Measurements from ENCODE around the gene SLC16A1. TPM values are rescaled to one million over a fixed set of nuclear protein-coding genes. Genes with fewer than 3 reads are reported as not detected.

SLC16A1 gene
- total and polyA plus RNA-seq, 10 of the 15 experiments (the other 5 are each of a cell fraction or from before 2014, with no cell fraction given): 39.0 to 106 (median 65.8) TPM

DNA sequence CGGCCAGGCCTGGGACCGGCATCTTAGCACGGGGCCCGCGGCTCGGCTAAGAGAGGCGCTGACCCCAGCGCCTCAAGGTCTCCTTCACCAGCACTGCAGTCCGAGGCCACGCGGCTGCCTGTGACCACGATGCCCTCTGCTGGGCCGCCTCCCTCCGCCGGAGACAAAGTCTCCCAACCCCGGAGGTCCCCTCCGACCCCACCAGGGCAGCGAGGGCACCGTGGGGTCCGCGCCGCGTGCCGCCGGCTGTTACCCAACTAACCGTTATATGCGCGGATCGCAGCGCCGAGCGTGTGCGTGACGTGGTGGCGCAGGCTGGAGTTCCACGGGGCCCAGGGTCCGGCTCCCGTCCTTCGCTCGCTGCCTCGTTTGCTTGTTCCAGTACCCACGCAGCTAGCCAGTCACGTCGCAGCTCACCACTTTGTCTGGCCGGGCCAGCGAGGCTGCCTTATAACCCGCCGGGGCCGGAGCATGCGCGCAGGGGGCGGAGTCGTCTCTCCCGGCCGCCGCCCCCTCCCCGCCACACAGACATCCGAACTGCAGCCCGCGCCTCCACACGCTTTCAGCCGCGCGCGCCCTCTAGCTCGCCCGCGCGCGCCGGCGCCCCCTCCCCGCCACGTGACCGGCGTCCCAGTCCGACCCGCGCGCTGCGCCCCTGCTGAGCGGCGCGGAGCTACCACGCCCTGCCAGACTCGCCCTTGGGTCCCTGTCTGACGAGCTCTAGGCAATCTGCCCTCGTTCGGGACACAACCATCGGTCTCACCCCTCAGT, at the start of gene SLC16A1 (continued):
- TF ChIP-seq CBX3 (IDR thresholded peaks at IDR 0.05; ENCODE audit: borderline replicate concordance, low read depth): no peak
- TF ChIP-seq ETV6 (conservative IDR thresholded peaks at IDR 0.05 in 1 of 2, IDR thresholded peaks at IDR 0.05 in 1 of 2; ENCODE audit: borderline replicate concordance in 1 of 2, low read depth in 1 of 2): no peak
- TF ChIP-seq, protein P1, sequence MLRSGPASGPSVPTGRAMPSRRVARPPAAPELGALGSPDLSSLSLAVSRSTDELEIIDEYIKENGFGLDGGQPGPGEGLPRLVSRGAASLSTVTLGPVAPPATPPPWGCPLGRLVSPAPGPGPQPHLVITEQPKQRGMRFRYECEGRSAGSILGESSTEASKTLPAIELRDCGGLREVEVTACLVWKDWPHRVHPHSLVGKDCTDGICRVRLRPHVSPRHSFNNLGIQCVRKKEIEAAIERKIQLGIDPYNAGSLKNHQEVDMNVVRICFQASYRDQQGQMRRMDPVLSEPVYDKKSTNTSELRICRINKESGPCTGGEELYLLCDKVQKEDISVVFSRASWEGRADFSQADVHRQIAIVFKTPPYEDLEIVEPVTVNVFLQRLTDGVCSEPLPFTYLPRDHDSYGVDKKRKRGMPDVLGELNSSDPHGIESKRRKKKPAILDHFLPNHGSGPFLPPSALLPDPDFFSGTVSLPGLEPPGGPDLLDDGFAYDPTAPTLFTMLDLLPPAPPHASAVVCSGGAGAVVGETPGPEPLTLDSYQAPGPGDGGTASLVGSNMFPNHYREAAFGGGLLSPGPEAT (IDR thresholded peaks at IDR 0.05; ENCODE audit: low read depth): no peak; the same call in 1 of the 2 replicates
- TF ChIP-seq, protein P2, sequence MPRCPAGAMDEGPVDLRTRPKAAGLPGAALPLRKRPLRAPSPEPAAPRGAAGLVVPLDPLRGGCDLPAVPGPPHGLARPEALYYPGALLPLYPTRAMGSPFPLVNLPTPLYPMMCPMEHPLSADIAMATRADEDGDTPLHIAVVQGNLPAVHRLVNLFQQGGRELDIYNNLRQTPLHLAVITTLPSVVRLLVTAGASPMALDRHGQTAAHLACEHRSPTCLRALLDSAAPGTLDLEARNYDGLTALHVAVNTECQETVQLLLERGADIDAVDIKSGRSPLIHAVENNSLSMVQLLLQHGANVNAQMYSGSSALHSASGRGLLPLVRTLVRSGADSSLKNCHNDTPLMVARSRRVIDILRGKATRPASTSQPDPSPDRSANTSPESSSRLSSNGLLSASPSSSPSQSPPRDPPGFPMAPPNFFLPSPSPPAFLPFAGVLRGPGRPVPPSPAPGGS (IDR thresholded peaks at IDR 0.05; ENCODE audit: borderline replicate concordance, insufficient read depth, low read depth, low read length, poor library complexity, severe bottlenecking): peak; percentile 62
- TF ChIP-seq RAD21 (IDR thresholded peaks at IDR 0.05; ENCODE audit: insufficient read depth, low read depth, low read length): peak; percentile 24; the same call in 1 of the 2 replicates
- TF ChIP-seq FOXK2 (IDR thresholded peaks at IDR 0.05): no peak
- TF ChIP-seq PML (IDR thresholded peaks at IDR 0.05; ENCODE audit: low read length): peak; percentile 95
- peak; percentile 55 for TF ChIP-seq KLF5 (IDR thresholded peaks at IDR 0.05; ENCODE audit: partially characterized antibody)
- TF ChIP-seq RELA (IDR thresholded peaks at IDR 0.05; ENCODE audit: borderline replicate concordance, partially characterized antibody): peak; percentile 71
- TF ChIP-seq, protein P3, sequence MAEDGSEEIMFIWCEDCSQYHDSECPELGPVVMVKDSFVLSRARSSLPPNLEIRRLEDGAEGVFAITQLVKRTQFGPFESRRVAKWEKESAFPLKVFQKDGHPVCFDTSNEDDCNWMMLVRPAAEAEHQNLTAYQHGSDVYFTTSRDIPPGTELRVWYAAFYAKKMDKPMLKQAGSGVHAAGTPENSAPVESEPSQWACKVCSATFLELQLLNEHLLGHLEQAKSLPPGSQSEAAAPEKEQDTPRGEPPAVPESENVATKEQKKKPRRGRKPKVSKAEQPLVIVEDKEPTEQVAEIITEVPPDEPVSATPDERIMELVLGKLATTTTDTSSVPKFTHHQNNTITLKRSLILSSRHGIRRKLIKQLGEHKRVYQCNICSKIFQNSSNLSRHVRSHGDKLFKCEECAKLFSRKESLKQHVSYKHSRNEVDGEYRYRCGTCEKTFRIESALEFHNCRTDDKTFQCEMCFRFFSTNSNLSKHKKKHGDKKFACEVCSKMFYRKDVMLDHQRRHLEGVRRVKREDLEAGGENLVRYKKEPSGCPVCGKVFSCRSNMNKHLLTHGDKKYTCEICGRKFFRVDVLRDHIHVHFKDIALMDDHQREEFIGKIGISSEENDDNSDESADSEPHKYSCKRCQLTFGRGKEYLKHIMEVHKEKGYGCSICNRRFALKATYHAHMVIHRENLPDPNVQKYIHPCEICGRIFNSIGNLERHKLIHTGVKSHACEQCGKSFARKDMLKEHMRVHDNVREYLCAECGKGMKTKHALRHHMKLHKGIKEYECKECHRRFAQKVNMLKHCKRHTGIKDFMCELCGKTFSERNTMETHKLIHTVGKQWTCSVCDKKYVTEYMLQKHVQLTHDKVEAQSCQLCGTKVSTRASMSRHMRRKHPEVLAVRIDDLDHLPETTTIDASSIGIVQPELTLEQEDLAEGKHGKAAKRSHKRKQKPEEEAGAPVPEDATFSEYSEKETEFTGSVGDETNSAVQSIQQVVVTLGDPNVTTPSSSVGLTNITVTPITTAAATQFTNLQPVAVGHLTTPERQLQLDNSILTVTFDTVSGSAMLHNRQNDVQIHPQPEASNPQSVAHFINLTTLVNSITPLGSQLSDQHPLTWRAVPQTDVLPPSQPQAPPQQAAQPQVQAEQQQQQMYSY (CRISPR knock-in tag; IDR thresholded peaks at IDR 0.05): no peak
- TF ChIP-seq, protein P4, sequence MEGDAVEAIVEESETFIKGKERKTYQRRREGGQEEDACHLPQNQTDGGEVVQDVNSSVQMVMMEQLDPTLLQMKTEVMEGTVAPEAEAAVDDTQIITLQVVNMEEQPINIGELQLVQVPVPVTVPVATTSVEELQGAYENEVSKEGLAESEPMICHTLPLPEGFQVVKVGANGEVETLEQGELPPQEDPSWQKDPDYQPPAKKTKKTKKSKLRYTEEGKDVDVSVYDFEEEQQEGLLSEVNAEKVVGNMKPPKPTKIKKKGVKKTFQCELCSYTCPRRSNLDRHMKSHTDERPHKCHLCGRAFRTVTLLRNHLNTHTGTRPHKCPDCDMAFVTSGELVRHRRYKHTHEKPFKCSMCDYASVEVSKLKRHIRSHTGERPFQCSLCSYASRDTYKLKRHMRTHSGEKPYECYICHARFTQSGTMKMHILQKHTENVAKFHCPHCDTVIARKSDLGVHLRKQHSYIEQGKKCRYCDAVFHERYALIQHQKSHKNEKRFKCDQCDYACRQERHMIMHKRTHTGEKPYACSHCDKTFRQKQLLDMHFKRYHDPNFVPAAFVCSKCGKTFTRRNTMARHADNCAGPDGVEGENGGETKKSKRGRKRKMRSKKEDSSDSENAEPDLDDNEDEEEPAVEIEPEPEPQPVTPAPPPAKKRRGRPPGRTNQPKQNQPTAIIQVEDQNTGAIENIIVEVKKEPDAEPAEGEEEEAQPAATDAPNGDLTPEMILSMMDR (IDR thresholded peaks at IDR 0.05 in 2 of 3, conservative IDR thresholded peaks at IDR 0.05 in 1 of 3; ENCODE audit: control insufficient read depth in 2 of 3, extremely low read depth in 1 of 3, insufficient read depth in 1 of 3, low read depth in 3 of 3, low read length in 3 of 3): peak; percentile 4 to 43 (median 22); a peak in 3 of 6 replicates
- TF ChIP-seq, protein P5, sequence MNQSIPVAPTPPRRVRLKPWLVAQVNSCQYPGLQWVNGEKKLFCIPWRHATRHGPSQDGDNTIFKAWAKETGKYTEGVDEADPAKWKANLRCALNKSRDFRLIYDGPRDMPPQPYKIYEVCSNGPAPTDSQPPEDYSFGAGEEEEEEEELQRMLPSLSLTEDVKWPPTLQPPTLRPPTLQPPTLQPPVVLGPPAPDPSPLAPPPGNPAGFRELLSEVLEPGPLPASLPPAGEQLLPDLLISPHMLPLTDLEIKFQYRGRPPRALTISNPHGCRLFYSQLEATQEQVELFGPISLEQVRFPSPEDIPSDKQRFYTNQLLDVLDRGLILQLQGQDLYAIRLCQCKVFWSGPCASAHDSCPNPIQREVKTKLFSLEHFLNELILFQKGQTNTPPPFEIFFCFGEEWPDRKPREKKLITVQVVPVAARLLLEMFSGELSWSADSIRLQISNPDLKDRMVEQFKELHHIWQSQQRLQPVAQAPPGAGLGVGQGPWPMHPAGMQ (IDR thresholded peaks at IDR 0.05; ENCODE audit: borderline replicate concordance): no peak
- TF ChIP-seq NFXL1 (IDR thresholded peaks at IDR 0.05; ENCODE audit: borderline replicate concordance): no peak
- TF ChIP-seq, protein P6, sequence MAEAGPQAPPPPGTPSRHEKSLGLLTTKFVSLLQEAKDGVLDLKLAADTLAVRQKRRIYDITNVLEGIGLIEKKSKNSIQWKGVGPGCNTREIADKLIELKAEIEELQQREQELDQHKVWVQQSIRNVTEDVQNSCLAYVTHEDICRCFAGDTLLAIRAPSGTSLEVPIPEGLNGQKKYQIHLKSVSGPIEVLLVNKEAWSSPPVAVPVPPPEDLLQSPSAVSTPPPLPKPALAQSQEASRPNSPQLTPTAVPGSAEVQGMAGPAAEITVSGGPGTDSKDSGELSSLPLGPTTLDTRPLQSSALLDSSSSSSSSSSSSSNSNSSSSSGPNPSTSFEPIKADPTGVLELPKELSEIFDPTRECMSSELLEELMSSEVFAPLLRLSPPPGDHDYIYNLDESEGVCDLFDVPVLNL (IDR thresholded peaks at IDR 0.05; ENCODE audit: low read depth, low read length): peak; percentile 66; the same call in 1 of the 2 replicates
- TF ChIP-seq ZNF207 (IDR thresholded peaks at IDR 0.05; ENCODE audit: borderline replicate concordance): 0 out of 2 replicates have a peak, but pooled peaks have one; percentile 66
- no peak for TF ChIP-seq SUZ12 (IDR thresholded peaks at IDR 0.05; ENCODE audit: unreplicated experiment)
